NCI-H526 (cell line): ENCODE results near the gene CHN1.

Experiments
- DNase-seq, 2 experiments: peaks; one replicate each; lab custom pipeline; 2025; lab: John Stamatoyannopoulos, UW

CHN1 gene

DNA sequence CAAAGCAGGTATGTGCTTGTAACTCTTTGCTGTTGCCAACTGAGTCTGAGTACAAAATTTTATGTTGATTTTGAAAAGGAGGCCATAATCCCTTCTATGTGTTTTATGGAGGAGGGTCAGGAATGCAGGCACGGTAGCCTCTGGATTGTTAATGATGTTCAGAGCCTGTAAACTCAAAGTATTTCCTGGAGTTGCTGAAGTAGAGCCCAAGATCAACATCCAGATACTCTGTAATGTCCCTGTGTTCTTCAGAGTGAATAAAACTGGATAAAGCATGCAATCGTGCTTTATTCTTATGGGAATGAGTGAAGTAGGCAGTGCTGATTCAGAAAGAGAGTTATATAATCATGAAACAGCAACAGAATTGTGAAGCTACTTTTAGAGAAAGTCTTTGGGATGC lies 179.1 kb downstream of the CHN1 start:
- no peak for DNase-seq

- no peak for DNase-seq
Measured at GRCh38 chr2:174824068-174824467, 181.1 kb downstream of the CHN1 start.

DNA sequence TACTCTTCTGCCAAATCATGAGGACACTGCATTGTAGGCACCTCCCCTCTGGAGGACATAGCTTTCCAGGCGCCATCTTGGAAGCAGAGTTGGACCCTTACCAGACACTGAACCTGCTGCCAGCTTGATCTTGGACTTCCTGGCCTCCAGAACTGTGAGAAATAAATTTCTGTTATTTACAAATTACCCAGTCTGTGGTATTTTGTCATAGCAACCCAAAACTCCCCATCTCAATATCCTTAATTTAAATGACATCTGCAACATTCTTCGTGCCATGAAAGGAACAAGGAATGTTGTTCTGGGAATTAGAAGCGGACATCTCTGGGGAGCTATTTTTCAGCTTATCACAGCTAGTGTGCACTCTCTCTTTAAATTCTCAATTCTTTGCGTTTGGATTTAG lies 183.6 kb downstream of the CHN1 start:
- no peak for DNase-seq

DNA sequence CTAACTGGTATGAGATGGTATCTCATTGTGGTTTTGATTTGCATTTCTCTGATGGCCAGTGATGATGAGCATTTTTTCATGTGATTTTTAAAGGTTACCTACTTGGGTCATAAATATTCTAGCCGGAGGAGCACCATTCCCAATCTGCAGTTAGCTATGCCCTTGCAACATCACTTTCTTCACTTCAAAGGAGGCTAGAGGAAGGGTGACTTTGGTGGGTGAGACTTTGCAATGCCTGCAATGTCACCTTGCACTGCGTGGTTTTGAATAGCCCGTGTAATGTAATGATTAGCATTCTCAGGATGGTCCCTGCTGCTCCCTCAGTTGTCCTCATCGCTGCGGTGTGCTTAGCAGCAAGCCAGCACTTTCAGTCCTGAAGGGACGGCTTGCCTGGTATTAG lies 184.8 kb downstream of the CHN1 start:
- DNase-seq: no peak

DNA sequence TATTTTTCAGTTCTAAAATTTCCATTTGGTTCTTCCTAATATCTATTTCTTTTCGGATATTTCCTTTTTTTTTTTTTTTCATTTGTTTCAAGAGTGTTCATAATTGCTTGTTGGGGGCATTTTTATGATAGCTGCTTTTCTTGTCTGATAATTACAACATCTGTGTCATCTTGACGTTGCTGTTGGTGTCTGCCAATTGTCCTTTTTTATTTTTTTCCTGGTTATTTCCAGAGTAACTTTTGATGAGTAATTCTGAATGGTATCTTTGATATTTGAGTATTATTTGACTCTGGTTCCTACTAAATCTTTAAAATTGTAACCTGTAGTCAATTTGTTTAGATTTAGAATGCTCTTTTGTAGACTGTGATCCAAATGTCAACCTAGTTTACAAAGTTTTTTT lies 189.7 kb downstream of the CHN1 start:
- no peak for DNase-seq

GRCh38 chr2:174812037-174812436 lies 193.1 kb downstream of the CHN1 start:
- DNase-seq: no peak

DNA sequence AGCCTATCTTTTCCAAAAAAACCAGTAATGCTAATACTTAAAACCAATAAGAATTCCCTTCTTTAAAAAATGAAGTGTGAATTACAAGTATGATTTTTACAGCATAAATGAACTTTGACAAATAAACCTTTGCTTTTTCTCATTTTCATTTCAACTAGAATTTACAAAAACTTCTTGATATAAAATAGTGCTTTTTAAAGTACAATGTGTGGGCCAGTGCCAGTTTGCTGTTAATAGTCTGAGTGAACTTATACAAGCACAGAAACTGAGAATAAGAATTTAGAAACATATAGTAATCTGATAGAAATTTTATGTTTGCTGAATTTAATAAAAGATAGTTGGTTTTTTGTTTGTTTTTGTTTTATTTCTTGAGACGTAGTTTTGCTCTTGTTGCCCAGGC lies 197.2 kb downstream of the CHN1 start:
- no peak for DNase-seq

- no peak for DNase-seq
Measured at GRCh38 chr2:174805803-174806202, 199.4 kb downstream of the CHN1 start.

- no peak for DNase-seq
Measured at GRCh38 chr2:174802459-174802858, 202.7 kb downstream of the CHN1 start.

DNA sequence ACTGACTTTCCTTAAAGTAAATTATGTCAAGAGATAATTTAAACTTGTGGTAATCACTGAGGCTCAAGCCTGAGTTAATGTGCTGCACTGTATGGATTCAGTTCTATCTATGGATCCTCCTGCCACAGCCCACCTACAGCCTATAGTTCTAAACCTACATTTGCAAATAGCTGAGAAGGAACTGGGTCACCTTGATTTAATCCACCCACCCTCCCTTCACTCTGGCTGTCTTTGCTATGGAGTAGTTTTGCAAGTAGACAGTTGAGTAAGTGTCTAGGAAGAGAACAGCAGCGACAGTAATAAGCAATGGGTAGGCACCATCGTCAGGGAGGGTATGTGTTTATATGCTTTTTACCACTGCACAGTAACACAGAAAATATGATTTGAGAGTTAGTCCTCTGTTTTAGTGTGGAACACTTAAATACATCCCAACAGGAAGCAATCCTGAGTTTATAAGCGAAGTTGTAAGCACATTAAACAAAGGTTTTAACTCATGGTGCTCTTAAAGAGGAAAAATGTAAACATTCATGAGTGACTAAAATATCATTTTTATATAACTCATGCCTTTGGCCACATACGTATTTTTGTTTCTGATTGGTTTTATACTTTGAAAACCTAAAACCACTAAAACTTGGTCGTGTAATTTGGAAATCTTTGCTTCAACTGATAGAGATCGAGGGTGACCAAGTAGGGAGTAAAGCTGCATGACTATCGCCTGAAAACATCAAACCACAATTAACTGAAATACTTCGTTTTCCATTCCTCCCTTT lies 204.6 kb downstream of the CHN1 start:
- DNase-seq: no peak

GRCh38 chr2:174798801-174799200 lies 206.4 kb downstream of the CHN1 start:
- DNase-seq: no peak

DNA sequence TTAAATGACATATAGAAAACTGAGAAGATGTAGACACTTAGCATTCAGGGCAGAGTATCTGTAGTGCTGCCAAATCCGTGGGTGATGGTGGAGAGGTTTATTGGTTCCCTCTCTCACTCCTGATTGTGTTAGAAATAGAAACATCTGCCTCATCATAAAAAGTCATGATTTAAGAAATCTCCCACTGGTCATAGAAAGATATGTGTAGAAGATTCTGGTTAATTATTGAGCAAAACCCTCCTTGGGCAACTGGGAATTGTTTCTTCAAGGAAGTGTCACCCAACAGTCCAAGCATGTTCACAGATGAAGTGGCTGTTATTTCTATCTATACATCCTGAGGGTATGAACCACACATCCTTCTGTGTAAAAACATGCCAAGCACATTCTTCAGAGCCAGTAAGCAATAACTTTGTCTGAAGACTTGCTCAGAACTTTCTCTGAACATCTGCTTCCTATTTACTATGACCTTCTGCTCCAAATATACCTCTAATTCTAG lies 207.4 kb downstream of the CHN1 start:
- no peak for DNase-seq

DNA sequence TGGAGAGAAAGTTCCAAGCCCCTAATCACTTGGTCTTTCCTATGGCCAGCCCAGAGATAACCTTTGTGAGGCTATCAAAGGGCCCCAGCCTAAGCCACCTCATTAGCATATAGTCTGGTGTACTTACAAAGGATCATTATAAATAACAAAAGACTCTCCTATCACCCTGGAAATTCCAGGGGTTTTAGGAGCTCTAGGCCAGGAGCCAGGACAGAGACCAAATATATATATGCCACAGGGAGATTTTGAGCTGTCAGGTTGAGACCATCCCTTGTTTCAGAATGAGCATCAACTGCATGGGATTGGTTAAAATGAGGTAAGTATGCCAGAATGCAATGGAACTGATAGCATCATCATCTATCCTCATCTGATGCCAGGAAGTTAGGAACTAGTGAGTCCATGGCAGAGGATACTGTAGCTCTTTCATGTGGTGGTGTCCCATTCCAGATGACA lies 208.8 kb downstream of the CHN1 start:
- no peak for DNase-seq

DNA sequence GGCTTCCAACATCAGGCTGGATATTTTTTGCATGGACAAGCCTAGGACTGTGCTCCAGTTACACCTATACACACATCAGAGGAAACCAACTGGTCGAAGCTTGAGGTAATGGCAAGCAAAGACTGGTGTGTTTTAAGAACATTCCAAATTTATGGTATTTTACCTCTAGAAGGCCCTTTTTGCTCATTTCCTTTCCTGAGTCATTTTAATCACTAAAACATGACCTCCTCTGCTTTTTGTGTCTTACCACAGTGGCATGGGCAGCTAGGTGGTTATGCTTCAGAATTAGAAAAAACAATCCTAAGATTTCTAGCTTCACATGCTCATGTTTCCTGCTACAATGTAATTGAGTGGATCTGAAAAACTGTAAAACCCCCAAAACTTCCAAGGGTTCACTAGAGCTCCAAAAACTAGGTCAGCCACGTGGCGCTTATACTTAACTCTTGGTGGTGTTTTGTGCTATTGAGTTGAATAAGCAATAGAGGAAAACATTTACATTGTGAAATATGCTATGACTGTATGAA lies 210.3 kb downstream of the CHN1 start:
- no peak for DNase-seq

DNA sequence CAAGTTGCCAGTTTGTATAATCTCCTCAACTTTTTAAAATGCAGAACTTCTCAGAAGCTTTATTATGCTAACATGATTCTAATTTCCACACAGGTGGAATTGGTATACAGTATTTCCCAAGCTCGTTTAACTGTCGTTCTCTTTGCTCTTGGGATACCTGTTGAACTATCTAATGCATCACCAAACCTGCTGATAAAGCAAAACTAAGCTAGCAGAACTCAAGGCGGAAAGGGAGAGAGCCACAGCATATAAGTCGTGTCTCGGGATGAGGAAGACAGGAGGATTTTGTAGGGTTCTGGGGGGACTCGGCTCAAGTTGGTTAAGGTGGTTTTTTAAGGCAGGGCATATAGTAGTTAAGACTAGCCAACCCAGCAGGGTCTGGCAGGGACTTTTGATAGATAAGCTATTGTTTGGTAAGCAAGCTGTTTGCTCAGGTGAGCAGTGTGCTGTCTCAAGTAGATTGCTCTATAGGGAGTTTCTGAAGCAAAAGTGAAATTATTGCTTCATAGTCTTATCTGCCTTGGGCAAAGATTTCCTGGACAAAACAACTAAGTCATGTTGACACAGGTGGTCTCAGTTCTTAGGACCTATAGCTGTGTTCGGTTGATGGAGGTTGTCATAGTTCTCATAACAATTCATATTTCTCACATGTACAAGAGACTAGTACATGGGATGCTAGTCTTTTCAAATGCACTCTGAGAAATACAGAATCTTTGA lies 212.7 kb downstream of the CHN1 start:
- DNase-seq: no peak

DNA sequence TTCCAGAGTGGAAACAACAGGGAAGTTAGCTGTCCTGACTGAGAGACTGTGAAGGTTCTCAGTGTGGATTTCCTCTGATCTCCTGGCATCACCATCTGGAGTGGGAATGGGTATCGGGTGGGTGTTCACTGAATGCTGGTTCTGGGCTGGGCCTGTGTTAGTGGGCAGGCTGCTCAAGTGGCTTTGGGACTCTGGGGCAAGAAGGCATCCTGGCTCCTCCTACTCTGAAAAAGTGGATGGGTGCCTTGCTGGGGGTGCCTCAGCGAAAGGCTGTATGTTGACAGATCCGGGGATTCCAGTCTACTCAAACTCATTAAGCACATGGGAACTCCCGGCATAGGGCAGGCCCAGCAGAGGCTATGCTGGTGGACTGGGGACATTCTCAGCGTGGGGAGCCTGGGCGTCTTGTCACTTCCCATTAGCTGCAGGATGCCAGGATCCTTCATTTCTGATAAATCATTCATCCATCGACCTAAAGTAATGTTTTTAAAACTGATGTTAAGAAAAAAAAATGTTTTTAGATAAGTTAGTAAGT lies 213.4 kb downstream of the CHN1 start:
- DNase-seq: no peak

DNA sequence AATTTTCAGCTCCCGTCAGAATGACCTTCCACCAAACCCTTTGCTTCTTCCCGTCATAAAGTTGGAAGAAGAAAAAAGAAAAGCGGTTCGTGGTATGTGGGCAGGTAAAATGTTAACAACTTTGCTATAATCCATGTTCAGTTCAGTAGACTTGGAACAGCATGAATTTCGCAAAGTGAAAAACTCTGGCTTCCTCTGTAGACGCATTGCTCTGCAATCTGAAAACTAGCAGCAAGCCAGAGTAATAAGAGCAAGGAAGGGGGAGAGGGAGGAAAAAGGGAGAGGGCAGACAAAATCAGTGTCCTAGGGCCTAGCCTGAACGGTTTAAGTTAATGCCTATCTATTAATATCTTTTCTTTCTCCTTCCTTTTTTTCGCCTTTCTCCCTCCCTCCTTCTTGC lies 214.2 kb downstream of the CHN1 start:
- DNase-seq: no peak

DNA sequence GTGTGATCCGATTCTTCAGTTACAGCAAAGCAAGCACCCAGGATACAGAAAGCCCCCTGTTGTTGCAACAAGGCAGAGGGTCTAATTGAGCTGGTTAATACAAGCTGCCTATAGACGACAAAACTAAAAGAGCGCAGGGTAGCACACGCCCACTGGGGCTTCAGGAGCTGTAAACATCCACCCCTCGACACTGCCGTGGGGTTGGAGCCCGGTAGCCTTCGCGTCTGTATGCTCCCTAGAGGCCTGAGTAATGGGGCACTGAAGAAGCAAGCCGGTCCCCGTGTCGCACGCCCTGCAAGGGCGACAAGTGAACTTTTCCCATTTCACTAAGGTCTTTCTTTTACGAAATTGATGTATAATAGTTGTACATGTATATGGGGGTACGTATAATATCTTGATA lies 216.2 kb downstream of the CHN1 start:
- DNase-seq: no peak

DNA sequence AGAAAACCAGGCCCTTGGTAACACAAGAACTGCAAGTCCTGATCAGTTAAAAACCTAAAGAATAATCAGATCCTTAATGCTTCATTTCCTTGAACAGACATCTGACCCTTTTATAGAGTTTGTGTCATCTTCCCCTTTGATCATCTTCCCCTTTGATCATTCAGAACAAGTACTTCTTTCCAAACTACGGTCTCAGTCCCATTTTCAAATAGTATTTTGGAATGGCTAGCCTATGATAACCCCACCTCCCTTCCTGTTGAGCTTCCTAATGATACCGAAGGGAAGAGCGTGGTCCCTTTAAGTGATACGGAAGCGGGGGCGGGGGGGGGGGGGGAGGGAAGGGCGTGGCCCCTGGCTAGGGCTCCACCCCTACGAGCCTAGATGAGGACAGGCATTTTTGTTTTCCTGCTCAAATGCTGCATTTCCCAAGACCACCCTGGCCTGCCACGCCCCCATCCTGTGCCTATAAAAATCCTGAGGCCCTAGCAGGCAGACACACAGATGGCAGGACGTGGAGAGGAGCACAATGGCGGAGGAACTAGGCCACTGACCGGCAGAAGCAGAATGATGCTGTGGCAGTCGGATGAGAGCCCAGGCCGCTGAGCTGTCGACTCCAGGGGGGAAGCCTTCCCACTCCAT lies 216.8 kb downstream of the CHN1 start:
- peak in 1 of 2 experiments; percentile 3 for DNase-seq

DNA sequence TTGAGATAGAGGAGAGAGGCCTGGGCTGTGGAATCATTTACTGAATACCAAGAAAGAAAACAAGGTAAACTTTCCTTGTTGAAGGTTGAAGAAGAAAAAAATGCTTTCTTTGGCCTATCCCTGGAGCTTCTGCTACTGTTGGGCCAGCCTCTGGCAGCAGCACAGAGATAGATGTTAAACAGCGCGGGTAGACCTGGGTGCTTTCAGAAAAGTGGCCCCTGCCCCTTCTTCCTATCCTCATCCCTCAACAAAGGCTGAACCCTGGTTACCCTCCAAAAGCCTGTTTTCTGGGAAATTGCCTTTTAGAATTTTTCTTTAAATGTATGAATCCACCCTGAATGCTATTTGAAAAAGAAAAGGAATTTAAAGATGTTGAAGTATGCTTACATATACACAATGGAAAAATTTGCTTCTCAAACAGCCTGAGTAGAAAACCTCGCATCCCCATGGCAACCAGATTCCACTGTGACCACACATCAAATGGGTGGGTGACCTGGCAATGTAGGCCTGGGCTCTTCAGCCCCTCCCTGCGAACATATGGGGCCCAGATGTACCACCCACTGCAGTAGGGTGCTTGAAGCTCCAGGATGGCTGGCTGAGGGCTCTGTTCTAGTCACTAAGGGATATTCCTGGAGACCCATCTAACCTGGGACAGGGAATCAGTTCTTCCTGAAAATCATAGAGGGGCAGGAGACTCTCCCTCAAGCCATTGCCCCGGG lies 217.5 kb downstream of the CHN1 start:
- peak in 1 of 2 experiments; percentile 8 for DNase-seq

- DNase-seq: no peak
Measured at GRCh38 chr2:174786066-174786725, 219.0 kb downstream of the CHN1 start.
